ENCODE results near the gene GPD1L.
A peak's percentile ranks its signal among the peaks of the same experiment; 100 is the strongest.
"Not testable (repeated sequence)": the region's sequence is repeated elsewhere in the genome, so short reads cannot be mapped to it uniquely, and the experiment has no call there.

Gene GPD1L

DNA sequence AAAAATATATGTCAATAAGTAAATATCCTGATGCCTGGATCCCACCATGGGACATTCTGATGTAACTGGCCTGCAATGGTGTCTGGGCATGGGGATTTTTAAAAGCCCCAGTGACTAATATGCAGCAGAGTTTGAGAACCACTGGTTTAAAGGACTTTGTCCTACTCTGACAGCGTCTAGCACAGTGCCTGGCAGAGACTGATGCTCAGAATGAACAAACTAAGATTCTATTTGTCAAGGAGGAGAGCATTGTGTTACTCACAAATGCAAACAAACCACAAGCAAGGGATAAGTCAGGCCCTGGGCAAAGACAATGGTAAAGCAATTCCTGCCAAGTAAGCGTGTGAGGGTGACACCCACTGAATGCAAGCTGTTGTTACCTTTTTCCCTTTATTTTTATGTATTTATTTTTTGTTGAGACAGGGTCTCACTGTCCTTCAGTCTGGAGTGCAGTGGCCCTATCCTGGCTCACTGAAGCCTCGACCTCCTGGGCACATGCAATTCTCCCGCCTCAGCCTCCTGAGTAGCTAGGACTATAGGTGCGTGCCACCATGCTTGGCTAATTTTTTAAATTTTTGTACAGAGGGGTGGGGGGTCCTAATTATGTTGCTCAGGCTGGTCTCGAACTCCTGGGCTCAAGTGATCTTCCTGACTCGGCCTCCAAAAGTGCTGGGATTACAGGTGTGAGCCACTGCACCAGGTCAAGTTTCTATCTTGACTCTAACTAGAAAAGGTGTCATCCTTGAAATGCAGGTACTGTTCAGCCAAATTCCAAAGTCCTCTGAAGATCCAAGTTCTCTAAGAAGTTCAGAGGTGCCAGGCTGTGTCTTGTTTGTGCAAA, 909 bp upstream of the GPD1L start:
- no peak for DNase-seq (ENCODE audit: low read depth)

DNA sequence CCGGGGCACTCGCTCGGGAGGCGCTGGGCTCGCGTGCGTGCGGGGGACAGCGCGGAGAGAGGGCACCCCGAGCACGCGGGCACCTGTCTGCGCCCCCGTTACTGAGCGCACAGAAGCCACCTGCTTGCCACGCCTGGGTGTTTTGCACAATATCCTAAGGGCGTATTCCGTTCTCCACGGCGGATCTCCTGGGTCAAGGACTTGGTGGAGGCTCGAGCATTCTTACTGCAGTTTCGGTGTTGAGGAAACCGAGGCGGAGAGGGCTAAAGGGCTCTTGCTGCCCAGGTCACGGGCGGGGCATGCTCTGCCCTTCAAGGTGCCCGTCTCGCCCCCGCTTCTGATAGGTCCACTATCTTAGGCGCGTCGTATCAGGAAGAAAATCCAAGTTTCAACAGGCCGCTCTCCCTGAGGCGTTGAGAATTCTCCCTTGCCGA, 526 bp downstream of the GPD1L start:
- DNase-seq (ENCODE audit: low read depth): no peak

DNA sequence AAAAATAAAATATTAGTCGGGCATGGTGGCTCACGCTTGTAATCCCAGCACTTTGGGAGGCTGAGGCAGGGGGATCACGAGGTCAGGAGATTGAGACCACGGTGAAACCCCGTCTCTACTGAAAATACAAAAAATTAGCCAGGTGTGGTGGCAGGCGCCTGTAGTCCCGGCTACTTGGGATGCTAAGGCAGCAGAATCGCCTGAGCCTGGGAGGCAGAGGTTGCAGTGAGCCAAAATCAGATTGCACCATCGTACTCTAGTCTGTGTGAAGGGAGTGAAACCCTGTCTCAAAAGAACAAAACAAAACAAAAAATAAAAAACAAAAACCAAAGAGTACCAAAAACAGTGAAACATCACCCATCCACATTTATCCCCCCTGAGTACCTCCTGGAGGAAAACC, 1.8 kb downstream of the GPD1L start:
- not testable (repeated sequence) for DNase-seq (ENCODE audit: low read depth)

DNA sequence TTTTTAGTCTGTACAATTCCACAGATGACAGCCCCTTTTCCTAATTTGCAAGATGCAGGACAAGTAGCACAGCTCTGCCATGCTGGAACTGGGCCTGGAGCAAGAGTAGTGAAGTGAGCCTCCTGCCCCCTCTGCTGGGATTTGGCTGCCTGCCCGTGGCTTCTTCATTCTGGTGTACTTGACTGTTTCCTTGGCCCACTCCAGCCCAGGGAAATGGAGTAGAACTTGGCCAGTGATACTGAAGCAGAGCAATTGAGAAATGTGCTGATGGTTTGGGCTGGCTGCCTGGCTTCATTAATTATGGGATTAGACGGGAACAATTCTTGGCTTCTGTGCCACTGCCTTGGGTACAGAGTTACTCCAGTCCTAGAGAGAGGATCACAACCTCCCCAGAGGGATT, 2.8 kb downstream of the GPD1L start:
- DNase-seq (ENCODE audit: low read depth): no peak

DNA sequence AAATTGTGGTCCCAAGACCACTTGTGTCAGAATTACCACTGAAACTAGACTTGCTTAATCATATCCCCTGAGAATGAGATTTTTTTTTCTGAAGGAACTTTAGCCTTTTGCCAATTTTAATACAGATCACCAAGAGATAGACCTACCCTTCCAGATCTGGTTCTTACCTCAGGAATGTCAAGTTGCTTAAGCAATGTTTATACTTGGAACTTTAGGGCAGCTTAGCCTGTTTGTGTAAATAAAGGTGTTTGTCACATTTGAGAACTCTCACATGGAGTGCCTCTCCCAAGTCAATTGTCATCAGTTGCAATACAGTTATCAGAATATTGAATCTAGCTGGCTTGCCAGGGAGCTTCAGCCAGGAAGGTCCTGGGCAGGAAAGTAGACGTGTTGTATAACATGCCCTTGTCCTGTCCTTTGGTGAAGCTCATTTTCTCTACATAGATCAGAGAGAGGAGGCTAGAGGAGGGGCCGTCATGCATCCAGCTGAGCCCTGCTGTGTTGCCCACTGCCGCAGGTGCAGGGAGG, 3.9 kb downstream of the GPD1L start:
- DNase-seq (ENCODE audit: low read depth): no peak

DNA sequence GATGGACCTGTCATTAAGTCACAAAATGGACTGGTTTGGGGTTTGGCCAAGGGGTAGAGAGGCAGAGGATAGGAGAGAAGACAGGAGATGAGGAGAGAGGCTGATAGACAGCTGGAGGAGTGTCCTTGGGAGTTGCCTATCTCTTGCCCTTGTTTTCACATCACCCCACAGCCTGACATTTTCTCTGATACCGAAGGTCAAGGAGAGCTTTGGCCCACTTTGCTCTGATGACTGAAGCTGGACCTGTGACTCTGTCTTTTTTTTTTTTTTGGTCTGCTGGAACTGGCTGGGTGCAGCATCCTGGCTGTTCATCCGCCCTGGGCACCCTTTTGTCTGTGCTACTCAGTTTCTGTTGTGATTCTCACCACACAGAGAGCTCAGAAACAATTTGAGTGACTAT, 5.1 kb downstream of the GPD1L start:
- no peak for DNase-seq (ENCODE audit: low read depth)

DNA sequence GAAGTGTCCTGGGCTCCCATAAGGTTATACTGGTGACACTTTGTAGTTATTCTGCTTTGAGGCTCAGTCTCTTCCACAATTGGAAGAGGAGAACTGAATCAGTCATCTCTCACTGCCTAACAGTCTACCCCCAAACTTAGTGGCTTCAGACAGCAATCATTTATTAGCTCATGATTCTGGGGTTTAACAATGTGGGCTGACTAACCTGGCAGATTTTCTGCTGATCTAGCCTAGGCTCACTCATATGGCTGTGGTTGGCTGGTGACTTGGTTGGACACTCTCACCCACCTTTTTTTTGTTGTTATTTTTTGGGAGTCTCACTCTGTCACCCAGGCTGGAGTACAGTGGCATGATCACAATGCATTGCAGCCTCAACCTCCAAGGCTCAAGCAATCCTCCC, 7.1 kb downstream of the GPD1L start:
- no peak for DNase-seq (ENCODE audit: low read depth)

DNA sequence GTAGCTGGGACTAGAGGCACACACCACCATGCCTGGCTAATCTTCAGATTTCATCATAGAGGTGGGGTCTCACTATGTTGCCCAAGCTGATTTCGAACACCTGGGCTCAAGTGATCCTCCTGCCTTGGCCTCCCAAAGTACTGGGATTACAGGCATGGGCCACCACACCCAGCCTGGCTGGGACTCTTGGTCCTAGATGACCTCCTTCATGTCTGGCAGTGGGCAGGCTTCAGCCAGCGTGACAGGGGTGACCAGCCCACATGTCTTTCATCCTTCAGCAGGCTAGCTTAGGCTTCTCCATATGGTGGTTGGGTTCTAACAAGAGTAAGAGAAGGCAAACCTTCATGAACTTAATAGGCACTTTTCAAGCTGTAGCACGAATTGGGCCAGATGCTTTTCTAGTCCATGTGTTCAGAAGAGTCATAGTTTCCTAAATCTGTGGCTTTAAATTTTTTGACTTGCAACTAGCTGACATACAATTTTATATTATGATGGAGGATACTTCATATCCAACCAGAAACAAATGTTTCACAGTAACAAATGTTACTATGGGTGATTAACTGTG, 7.6 kb downstream of the GPD1L start:
- DNase-seq (ENCODE audit: low read depth): no peak

DNA sequence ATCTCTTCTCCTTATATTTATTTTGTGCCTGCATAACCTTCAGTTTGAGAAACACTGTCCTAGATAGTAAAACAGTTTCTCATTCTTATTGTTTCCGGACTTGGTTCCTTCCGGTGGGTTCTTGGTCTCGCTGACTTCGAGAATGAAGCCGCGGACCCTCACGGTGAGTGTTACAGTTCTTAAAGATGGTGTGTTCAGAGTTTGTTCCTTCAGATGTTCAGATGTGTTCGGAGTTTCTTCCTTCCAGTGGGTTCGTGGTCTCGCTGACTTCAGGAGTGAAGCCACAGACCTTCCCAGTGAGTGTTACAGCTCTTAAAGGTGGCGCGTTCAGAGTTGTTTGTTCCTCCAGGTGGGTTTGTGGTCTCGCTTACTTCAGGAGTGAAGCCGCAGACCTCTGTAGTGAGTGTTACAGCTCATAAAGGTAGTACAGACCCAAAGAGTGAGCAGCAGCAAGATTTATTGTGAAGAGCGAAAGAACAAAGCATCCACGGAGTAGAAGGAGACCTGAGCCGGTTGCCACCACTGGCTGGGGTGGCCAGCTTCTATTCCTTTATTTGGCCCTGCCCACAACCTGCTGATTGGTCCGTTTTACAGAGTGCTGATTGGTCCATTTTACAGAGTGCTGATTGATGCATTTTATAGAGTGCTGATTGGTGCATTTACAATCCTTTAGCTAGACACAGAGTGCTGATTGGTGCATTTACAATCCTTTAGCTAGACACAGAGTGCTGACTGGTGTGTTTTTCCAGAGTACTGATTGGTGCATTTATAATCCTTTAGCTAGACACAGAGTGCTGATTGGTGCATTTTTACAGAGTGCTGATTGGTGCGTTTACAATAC, 8.3 kb downstream of the GPD1L start:
- DNase-seq (ENCODE audit: low read depth): peak; percentile 43

DNA sequence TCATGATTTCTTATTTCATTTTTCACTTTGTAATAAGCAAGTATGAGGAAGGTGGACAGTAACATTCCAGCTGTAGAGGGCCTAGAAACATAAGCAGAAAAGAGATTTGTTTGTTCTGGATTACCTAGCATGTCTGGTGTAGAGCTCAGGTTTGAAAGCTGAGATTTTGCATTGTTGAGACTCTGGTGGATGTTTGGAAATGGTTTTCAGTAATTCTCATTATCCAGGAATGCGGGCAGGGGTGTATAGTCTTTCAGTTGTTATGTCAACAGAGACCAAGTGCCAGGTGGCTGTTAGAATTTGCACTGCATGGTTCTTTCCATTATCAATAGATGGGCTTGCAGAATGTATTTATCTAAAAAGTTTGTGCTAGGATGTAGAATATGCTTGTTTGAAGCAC, 10.9 kb downstream of the GPD1L start:
- no peak for DNase-seq (ENCODE audit: low read depth)

DNA sequence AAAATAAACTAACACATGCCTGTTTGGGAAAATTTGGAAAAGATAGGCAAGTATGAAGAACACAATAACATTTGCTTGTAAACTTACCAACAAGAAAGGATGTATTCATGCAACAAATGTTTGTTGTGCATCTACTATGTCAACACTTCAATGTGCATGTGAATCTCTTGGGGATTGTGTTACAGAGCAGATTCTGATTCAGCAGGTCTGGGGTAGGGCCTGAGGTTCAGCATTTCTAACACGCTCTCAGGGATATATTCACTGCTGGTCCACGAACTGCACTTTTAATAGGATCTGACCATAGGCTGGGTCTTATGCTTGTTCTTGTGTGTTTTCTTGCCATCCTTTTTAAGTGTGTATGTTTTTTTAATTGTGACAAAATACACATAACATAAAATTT, 11.8 kb downstream of the GPD1L start:
- DNase-seq (ENCODE audit: low read depth): no peak

DNA sequence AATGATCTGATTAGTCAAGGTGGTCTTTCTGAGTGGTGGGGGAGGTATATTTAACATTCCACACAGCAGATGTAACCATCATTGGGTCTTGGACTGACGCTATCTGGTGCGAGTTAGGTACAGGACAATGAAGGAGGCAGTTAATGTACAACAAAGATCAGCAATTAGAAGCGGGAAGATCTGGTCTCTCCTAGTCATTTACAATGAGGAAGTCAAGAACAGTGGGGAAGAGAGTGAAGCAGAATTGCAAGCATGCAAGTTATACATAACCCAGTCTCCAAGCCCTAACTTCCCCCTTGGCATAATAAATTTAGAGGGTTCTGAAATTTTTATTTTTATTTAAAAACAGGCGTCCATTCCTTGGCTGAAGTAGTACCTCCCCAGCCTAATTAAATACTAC, 14.1 kb downstream of the GPD1L start:
- no peak for DNase-seq (ENCODE audit: low read depth)

DNA sequence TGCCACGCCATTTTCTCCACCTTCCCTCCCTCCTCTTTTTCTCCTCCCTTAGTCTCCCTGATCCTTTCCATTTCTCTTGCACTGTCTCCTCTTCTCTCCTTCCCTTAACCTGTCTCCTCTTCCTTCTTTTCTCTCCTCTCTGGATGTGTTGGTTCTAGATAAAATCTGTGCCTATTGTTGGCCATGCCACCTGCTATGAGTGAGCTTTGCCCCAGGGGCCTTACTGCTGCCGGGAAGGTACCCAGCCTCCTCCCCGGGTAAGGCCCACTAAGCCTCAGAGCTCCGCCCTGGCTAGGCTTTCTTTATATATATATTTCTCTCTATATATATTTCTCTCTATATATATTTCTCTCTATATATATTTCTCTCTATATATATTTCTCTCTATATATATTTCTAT, 14.7 kb downstream of the GPD1L start:
- DNase-seq (ENCODE audit: low read depth): no peak

DNA sequence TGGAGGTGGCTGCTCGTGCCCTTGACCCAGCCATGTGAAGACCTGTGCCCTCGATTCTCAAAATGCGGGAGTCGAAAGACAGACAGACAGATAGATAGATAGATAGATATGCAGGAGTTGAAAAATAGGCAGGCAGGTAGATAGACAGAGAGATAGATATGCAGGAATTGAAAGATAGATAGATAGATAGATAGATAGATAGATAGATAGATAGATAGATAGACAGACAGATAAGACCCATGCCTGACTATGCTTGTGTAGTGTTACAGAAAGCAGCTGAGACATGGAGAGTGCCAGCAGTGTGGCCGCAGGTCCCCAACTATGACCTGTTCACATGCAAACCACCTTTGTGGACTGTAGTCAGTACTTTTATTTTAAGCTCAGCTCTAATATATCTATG, 17.2 kb downstream of the GPD1L start:
- no peak for DNase-seq (ENCODE audit: low read depth)

DNA sequence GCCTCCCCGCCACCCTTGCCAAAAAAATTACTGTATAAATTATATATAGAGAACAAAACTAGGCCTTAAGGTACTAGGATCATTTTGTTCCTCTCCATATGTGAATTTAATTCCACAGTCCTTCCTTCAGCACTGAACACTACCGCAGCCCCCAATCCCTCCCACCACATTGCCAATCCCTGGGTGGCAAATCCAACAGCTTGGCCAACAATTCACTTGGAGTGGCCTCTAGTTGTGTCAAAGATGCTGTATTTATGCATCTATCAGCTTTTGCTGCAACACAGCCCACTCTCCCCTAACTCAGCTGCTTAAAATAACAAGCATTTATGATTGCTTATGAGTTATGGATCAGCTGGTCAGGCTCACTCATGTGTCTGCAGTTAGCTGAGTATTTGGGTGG, 18.6 kb downstream of the GPD1L start:
- no peak for DNase-seq (ENCODE audit: low read depth)

DNA sequence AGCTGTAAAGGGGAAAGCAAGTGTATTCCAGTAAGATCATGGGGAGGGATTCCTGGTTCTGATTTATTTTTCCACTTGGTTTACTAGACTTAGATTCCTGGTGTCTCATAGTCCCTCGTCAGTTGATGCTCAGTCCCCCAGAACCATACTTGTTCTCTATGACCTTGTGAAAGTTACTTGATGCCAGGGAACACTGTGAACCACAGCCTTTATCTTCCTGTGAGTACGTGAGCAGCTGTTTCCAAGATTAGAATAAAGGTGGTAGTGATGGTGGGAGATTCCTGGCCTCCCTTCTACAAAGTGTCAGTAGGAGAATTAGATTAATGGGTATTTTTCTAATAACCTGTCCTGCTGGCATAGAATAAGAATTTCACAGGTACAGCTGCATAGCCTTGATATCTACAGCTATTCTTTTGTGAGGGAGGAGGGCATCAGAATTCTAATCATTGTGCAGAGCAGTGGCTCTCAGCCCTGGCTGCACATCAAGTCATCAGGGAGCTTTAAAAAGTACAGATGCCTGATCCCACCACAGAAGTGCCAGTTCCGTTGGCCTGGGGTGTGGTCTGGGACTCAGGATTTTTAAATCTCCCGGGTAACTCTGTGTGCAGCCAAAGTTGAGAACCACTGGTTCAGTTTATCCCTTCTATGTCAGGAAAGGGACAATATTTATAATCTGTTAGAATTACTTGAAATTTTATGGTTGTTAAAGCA, 20.0 kb downstream of the GPD1L start:
- no peak for DNase-seq (ENCODE audit: low read depth)

DNA sequence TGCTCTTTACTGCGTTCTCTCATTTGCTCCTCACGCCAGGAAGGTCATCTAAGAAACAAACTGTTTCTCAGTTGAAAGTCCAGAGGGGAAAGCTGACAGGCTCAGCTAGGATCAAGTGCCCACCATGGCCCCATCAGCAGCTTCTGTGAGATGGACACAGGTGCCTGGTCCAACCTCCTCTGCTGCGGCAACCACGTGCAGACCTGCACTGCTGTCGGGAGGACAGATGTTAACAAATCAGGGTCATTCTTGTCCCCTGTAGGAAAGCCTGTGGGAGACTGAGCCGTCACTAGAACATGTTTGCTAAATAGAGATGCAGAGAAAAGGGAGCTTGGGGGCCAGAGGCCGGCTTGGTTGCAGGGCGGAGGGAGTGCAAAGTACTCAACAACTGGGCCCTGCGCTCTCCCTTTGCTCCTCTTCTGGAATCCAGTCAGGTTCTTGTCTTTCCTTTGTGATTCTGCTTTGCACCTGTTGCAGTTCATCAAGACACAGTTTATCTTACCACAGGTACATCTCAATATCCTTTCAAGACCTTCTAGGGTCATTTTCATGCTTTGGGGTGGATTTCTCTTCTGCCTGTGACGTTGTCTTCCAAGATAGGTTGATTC, 20.9 kb downstream of the GPD1L start:
- no peak for DNase-seq (ENCODE audit: low read depth)

DNA sequence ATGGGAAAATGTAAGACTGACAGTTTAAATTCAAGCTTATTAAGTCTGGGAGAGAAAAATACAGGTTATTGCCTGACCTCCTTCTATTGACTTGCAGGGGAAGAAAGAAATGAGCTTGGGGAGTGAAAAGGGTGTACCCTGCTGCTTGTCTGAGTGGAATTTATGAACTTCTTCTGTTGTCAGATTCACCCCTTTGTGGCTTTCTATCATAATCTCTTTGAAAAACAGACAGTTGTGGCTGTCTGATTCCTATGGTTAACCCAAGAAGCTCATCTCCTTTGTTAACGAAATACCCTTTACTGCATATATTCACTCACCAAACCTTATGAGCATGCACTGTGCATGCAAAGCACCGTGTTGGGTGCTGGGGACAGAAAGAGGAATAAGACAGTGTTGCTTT, 22.5 kb downstream of the GPD1L start:
- DNase-seq (ENCODE audit: low read depth): no peak

DNA sequence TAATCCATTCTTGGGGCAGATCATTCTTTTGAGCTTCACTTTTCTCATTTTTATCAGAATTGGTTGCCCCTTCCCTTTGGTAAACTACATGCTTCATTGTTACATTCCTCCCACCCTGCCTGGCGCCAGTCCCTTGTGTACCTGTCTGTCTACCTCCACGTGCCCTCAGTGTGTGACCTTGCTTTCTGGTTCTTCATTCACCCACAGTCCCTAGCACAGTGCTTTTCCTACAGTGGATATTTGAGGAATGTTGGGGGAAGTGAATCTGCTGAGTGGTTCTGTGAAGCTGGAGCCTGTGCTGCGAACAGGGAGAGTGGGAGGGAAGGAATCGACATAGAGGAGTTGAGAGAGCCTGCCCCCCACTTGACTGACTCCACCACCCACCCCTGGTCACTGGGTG, 23.4 kb downstream of the GPD1L start:
- no peak for DNase-seq (ENCODE audit: low read depth)

DNA sequence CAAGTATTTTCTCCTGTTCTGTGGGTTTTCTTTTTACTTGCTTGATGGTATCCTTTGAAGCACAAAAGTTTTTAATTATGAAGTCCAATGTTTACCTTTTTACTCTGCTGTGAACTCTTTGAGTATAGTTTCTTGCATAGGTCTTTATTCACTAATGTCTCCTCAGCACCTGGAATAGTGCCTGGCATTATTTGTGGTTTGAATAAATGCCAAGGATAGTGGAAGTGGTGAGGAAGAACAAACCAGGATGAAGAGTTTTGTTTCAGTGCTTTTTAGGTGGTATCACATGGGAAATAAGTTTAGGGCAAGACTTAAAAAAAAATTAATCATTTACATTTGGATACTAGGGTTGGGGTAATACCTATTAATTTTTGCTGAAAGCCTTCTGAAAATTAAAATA, 25.7 kb downstream of the GPD1L start:
- DNase-seq (ENCODE audit: low read depth): no peak

DNA sequence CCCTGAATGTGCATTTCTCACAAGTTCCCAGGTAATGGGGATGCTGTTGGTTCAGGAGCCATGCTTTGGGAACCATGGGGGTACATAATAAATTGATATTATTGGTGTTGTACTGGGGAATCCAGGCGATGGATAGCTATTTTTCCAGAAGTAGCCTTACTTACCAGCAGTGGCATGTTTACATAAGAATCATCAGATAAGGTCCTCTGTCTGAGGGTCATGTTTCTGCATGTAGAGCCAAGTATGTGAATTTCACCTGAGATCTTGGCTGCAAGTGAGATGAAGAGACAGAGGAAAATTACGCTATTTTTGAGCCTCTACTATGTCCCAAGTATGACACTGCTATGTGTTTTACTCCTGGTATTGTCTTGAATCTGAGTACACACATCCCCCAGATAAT, 26.3 kb downstream of the GPD1L start:
- DNase-seq (ENCODE audit: low read depth): no peak

DNA sequence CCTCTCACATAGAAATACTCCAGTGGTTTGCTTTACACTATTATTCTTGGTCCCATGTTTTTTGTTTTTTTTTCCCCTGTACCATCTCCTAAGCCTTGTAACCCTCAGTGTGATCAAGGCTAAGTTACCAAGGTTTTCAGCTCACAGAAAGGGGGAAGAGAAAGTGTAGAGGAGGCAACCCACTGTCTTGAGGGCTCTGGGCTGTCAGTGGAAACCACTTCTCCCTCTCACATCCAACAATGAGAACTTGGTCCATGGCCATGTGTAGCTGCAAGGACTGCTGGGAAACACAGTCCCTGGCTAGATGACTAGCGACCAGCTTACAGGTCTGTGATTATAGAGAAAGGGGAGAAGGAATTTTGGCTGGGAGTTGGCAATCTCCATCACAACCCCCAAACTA, 30.3 kb downstream of the GPD1L start:
- DNase-seq (ENCODE audit: low read depth): no peak

Measured in activated T-helper 9 cell treated with anti-CD3 and anti-CD28 coated beads, Interleukin-2, amount 50 U/mL, for 16 hours (primary cell).